K562 (cell line): Measurements from ENCODE around the gene RFLNA. TPM values are rescaled to one million over a fixed set of nuclear protein-coding genes. Genes with fewer than 3 reads are reported as not detected.

Source experiments
- ATAC-seq: fragments of 200-7000 bp; cut with Tn5 transposase; 3 replicates; pipeline ENCODE4 v1.9.1; 2020; ENCODE audit warnings: moderate library complexity
- BruUV-seq: library from RNA; stranded (reverse); fragments of 400-500 nt; replicated peaks from 2 replicates; lab custom pipeline; 2021; lab: Mats Ljungman, UMichigan
- CTCF ChIA-PET: fragments of 300-600 bp; formaldehyde crosslinking; extraction: SDS; loops from one replicate; lab custom pipeline; 2021; ENCODE audit warnings: low intra/inter-chr PET ratio; lab: Yijun Ruan, JAX
- POLR2A ChIA-PET: fragments of 300-600, 350-650 bp; sonication (Branson Sonifier 250); formaldehyde crosslinking; extraction: SDS; loops from one replicate; lab custom pipeline; 2021; ENCODE audit warnings: antibody characterized with exemption, inconsistent platforms; lab: Yijun Ruan, JAX
- DNase-seq, 4 experiments: peaks; one replicate each; pipeline versions ENCODE4 v3.0.0 to v3.0.0-alpha.2; 2011 to 2018; ENCODE audit warnings: low spot score in 3 of 4, mixed read lengths in 3 of 4; ENCODE audit errors: extremely low read depth in 1 of 4
- FAIRE-seq: peaks from 2 replicates; lab custom pipeline; 2011; peaks lifted over from hg19 to GRCh38; lab: Jason Lieb, UNC
- H2AFZ ChIP-seq: 2 replicates; pipeline ENCODE4 v1.6.0; 2011; ENCODE audit warnings: low read depth, low read length, control low read depth, inconsistent platforms
- H3K27ac ChIP-seq: fragments of 200-600 bp; 3 replicates; pipeline ENCODE4 v1.8.0; 2011; ENCODE audit warnings: low read depth, mild to moderate bottlenecking, control low read depth, inconsistent platforms, low read length, moderate library complexity, mixed read lengths; ENCODE audit errors: extremely low read depth
- H3K27me3 ChIP-seq, 2 experiments: fragments of 300-600 bp in 1 of 2; 2 replicates in 1 of 2; 3 replicates in 1 of 2; pipeline versions ENCODE4 v1.6.0 to v1.8.0; 2011; ENCODE audit warnings: inconsistent platforms in 2 of 2, low read length in 2 of 2, mild to moderate bottlenecking in 1 of 2, mixed read lengths in 1 of 2, moderate library complexity in 1 of 2; ENCODE audit not compliant: control insufficient read depth in 2 of 2, insufficient read depth in 2 of 2
- H3K36me3 ChIP-seq: fragments of 300-600 bp; 3 replicates; pipeline ENCODE4 v1.8.0; 2011; ENCODE audit warnings: mild to moderate bottlenecking, low read length, inconsistent platforms; ENCODE audit not compliant: control insufficient read depth, insufficient read depth
- H3K4me1 ChIP-seq, 2 experiments: fragments of 200-600 bp in 1 of 2; replicated peaks in 1 of 2; 2 replicates in 1 of 2; 3 replicates in 1 of 2; pipeline versions ENCODE4 v1.5.1 to v1.8.0; 2011; ENCODE audit warnings: inconsistent platforms in 2 of 2, low read length in 2 of 2, mild to moderate bottlenecking in 1 of 2, mixed read lengths in 1 of 2, moderate library complexity in 1 of 2; ENCODE audit not compliant: control insufficient read depth in 2 of 2, insufficient read depth in 2 of 2
- H3K4me2 ChIP-seq: 2 replicates; pipeline ENCODE4 v1.6.1; 2011; ENCODE audit warnings: low read length, control low read depth, inconsistent platforms, mixed read lengths; ENCODE audit not compliant: insufficient read depth
- H3K4me3 ChIP-seq: fragments of 200-600 bp; sonication (generic), shearing (Covaris generic); 2 replicates; pipeline ENCODE4 v1.5.1; 2016; ENCODE audit warnings: control low read depth, inconsistent platforms
- H3K79me2 ChIP-seq: fragments of 200-600 bp; 3 replicates; pipeline ENCODE4 v1.8.0; 2011; ENCODE audit warnings: low read length, inconsistent platforms; ENCODE audit not compliant: control insufficient read depth, insufficient read depth
- H3K9ac ChIP-seq, 2 experiments: 2 replicates each; pipeline versions ENCODE4 v1.6.0 to v1.6.1; 2011; ENCODE audit warnings: low read depth in 2 of 2, low read length in 2 of 2, control low read depth in 1 of 2, inconsistent platforms in 1 of 2, mild to moderate bottlenecking in 1 of 2, mixed read lengths in 1 of 2; ENCODE audit not compliant: insufficient read depth in 1 of 2
- H3K9me1 ChIP-seq: one replicate; pipeline ENCODE4 v1.6.0; 2011; ENCODE audit warnings: inconsistent platforms, mild to moderate bottlenecking, low read length, moderate library complexity; ENCODE audit not compliant: control insufficient read depth, insufficient read depth
- H3K9me3 ChIP-seq: replicated peaks from 2 replicates; pipeline ENCODE4 v1.5.1; 2011; ENCODE audit warnings: low read depth, low read length, inconsistent platforms; ENCODE audit not compliant: control insufficient read depth, insufficient read depth
- H4K20me1 ChIP-seq: replicated peaks from 2 replicates; pipeline ENCODE4 v1.6.1; 2011; ENCODE audit warnings: low read length, inconsistent platforms, mixed read lengths; ENCODE audit not compliant: control insufficient read depth, insufficient read depth
- HMGXB4 ChIP-seq: sonication (generic); formaldehyde crosslinking; IDR thresholded peaks from 2 replicates; pipeline ENCODE4 v1.8.1; 2023; ENCODE audit warnings: mild to moderate bottlenecking, missing genetic modification reagents
- RB1 ChIP-seq: fragments of 450-650 bp; IDR thresholded peaks from 2 replicates; pipeline ENCODE4 v1.6.1; 2017; ENCODE audit warnings: low read depth, mild to moderate bottlenecking
- RCOR1 ChIP-seq, 2 experiments: IDR thresholded peaks; 2 replicates each; pipeline ENCODE4 v1.6.1; 2012; ENCODE audit warnings: low read depth in 2 of 2, low read length in 2 of 2, borderline replicate concordance in 1 of 2, improper control_type of control experiment in 1 of 2
- SMARCB1 ChIP-seq: IDR thresholded peaks from 2 replicates; pipeline ENCODE4 v1.6.1; 2011; ENCODE audit warnings: improper control_type of control experiment, low read depth; ENCODE audit not compliant: insufficient read length
- XRCC5 ChIP-seq: fragments of 200-400 bp; formaldehyde crosslinking; IDR thresholded peaks from 2 replicates; pipeline ENCODE4 v1.6.1; 2017; ENCODE audit warnings: low read depth, mild to moderate bottlenecking, low read length
- WGBS: fragments of 100-300 bp; shearing (Covaris generic); methylation state at CpG from one replicate; pipeline ENCODE4 v1.1.6; 2016; ENCODE audit warnings: low coverage, mixed read lengths; ENCODE audit not compliant: insufficient coverage; ENCODE audit errors: missing lambda C conversion rate; 5-methylcytosine and 5-hydroxymethylcytosine counted together
- in situ Hi-C: fragments of 300-500 bp; cut with MboI; formaldehyde crosslinking; loops from 4 replicates; pipeline ENCODE4 v1.15.0; 2018; ENCODE audit warnings: inconsistent platforms, mixed read lengths
- intact Hi-C: fragments of 100-400 bp; cut with micrococcal nuclease; formaldehyde crosslinking; loops from 2 replicates; pipeline ENCODE4 v1.14.2; 2022
- polyA plus RNA-seq, 8 experiments: library from polyadenylated mRNA; depleted of rRNA in 4 of 8; stranded (reverse) in 5 of 8; unstranded in 3 of 8; fragments of >200 nt; fragmentation: Nextera tagmentation in 2 of 8; fragmentation: Illumina TruSeq in 1 of 8; extraction: Ambion mirVana in 2 of 8; extraction: Trizol in 1 of 8; gene quantifications; 2 replicates each; pipeline versions ENCODE4 v1.2.1 to v1.2.3, GENCODE V29; 2011 to 2014; ENCODE audit warnings: inconsistent platforms in 1 of 8, missing spikeins in 1 of 8
- total RNA-seq, 7 experiments: library from RNA; depleted of rRNA in 6 of 7; stranded (reverse); fragments of >200 nt in 6 of 7; fragmentation: Illumina TruSeq in 2 of 7; extraction: Trizol in 2 of 7; gene quantifications; 2 replicates each; pipeline versions ENCODE4 v1.2.1 to v1.2.3, GENCODE V29; 2011 to 2021; ENCODE audit warnings: low replicate concordance in 1 of 7

RFLNA gene
- total and polyA plus RNA-seq, 9 of the 15 experiments (the other 6 are each of a cell fraction or from before 2014, with no cell fraction given): not detected

- ATAC-seq (no peak), DNase-seq (no peak), FAIRE-seq (no peak)
- Histone ChIP-seq H3K9me1 (no peaks in the 10 kb centered on the region), H3K4me1 (peaks cover 0 to 3% of the 10 kb centered on the region in 2 experiments; a peak in 2 of 5 replicates), H3K4me2 (no peak overlapping the region), H3K27ac (no peak overlapping the region), H3K9ac (no peak overlapping the region), H3K4me3 (no peak overlapping the region), H2AFZ (no peak overlapping the region), H3K9me3 (no peaks in the 10 kb centered on the region), H3K79me2 (no peaks in the 10 kb centered on the region), H3K36me3 (no peaks in the 10 kb centered on the region), H3K27me3 (peaks cover 5 to 40% of the 10 kb centered on the region in 2 experiments; a peak in 4 of 5 replicates), H4K20me1 (no peaks in the 10 kb centered on the region)
- in situ Hi-C loops (no loop called here), intact Hi-C loops (no loop called here)
- WGBS: 15% methylated on average over 6 of the region's 6 CpGs
- CTCF ChIA-PET: interaction anchor here (0.6 kb wide), 1 partner anchor 205 kb away, joined by 3 read pairs; no protein-coding TSS in a partner anchor
- POLR2A ChIA-PET: no interaction called here
- TF ChIP-seq RCOR1 (IDR thresholded peaks at IDR 0.05; ENCODE audit: borderline replicate concordance in 1 of 2, low read depth in 2 of 2, low read length in 2 of 2) (no peak), RB1 (no peak), HMGXB4 (CRISPR knock-in tag) (no peak), XRCC5 (no peak), SMARCB1 (no peak)
- no TSS peak for BruUV-seq
Measured at GRCh38 chr12:124270671-124271070, 24.2 kb upstream of the RFLNA start.
